Astrocyte (in vitro differentiated cells and primary cell): ENCODE measurements around the gene AIRE. TPM values are rescaled to one million over a fixed set of nuclear protein-coding genes. Genes with fewer than 3 reads are reported as not detected.
A peak's percentile ranks its signal among the peaks of the same experiment; 100 is the strongest.

ENCODE experiments used
- DNase-seq: peaks from one replicate; pipeline ENCODE4 v3.0.0-alpha.2; 2010; ENCODE audit warnings: low read depth
- FAIRE-seq: peaks from 2 replicates; lab custom pipeline; 2011; peaks lifted over from hg19 to GRCh38; lab: Jason Lieb, UNC
- H2AFZ ChIP-seq: 2 replicates; pipeline ENCODE4 v1.6.0; 2012; ENCODE audit warnings: low read depth, low read length, inconsistent platforms
- H3K27ac ChIP-seq: 2 replicates; pipeline ENCODE4 v1.5.1; 2011; ENCODE audit warnings: low read depth, low read length, inconsistent platforms
- H3K27me3 ChIP-seq: 2 replicates; pipeline ENCODE4 v1.6.0; 2011; ENCODE audit warnings: low read length, inconsistent platforms; ENCODE audit not compliant: insufficient read depth
- H3K36me3 ChIP-seq: 2 replicates; pipeline ENCODE4 v1.5.1; 2011; ENCODE audit warnings: low read length, inconsistent platforms; ENCODE audit not compliant: insufficient read depth
- H3K4me1 ChIP-seq: 2 replicates; pipeline ENCODE4 v1.5.1; 2011; ENCODE audit warnings: low read length, inconsistent platforms; ENCODE audit not compliant: insufficient read depth
- H3K4me2 ChIP-seq: 2 replicates; pipeline ENCODE4 v1.6.0; 2012; ENCODE audit warnings: low read length, inconsistent platforms
- H3K4me3 ChIP-seq: 2 replicates; pipeline ENCODE4 v1.5.1; 2011; ENCODE audit warnings: low read depth, mild to moderate bottlenecking, low read length, inconsistent platforms; ENCODE audit not compliant: insufficient read depth
- H3K79me2 ChIP-seq: 2 replicates; pipeline ENCODE4 v1.6.0; 2012; ENCODE audit warnings: mild to moderate bottlenecking, low read length, inconsistent platforms; ENCODE audit not compliant: insufficient read depth
- H3K9ac ChIP-seq: 2 replicates; pipeline ENCODE4 v1.6.0; 2012; ENCODE audit warnings: mild to moderate bottlenecking, low read length, inconsistent platforms
- H3K9me3 ChIP-seq: 2 replicates; pipeline ENCODE4 v1.5.1; 2012; ENCODE audit warnings: low read depth, mild to moderate bottlenecking, low read length, inconsistent platforms; ENCODE audit not compliant: insufficient read depth
- H4K20me1 ChIP-seq: 2 replicates; pipeline ENCODE4 v1.6.0; 2012; ENCODE audit warnings: low read length, inconsistent platforms; ENCODE audit not compliant: insufficient read depth
- H3K27ac Mint-ChIP-seq: one replicate; pipeline ENCODE4 v1.8.0; 2021; ENCODE audit warnings: mild to moderate bottlenecking, mixed read lengths; ENCODE audit not compliant: unreplicated experiment
- H3K27me3 Mint-ChIP-seq: one replicate; pipeline ENCODE4 v1.8.0; 2021; ENCODE audit warnings: low read depth, mixed read lengths; ENCODE audit not compliant: unreplicated experiment
- H3K36me3 Mint-ChIP-seq: one replicate; pipeline ENCODE4 v1.8.0; 2021; ENCODE audit warnings: low read depth, mixed read lengths; ENCODE audit not compliant: unreplicated experiment
- H3K4me1 Mint-ChIP-seq: one replicate; pipeline ENCODE4 v1.8.0; 2021; ENCODE audit warnings: low read depth, mixed read lengths; ENCODE audit not compliant: unreplicated experiment
- H3K4me3 Mint-ChIP-seq: one replicate; pipeline ENCODE4 v1.8.0; 2021; ENCODE audit warnings: mild to moderate bottlenecking, moderate library complexity, mixed read lengths; ENCODE audit not compliant: unreplicated experiment
- H3K9me3 Mint-ChIP-seq: one replicate; pipeline ENCODE4 v1.8.0; 2021; ENCODE audit warnings: mild to moderate bottlenecking, mixed read lengths; ENCODE audit not compliant: unreplicated experiment
- CTCF ChIP-seq: IDR thresholded peaks from 2 replicates; pipeline ENCODE4 v1.5.1; 2011; ENCODE audit warnings: low read depth, mild to moderate bottlenecking, inconsistent platforms, low read length, moderate library complexity; ENCODE audit not compliant: insufficient read depth
- EZH2 ChIP-seq: IDR thresholded peaks from 2 replicates; pipeline ENCODE4 v1.6.1; 2012; ENCODE audit warnings: mild to moderate bottlenecking, low read length, inconsistent platforms; ENCODE audit not compliant: insufficient read depth
- total RNA-seq: library from RNA; stranded (reverse); gene quantifications from 2 replicates; pipeline ENCODE4 v1.2.1, GENCODE V29; 2021

AIRE gene
- total RNA-seq, 1 donor from 2014 or later: 0.07 TPM

- Histone ChIP-seq H3K27me3 (no peaks in the 10 kb centered on the region), H3K4me2 (no peak overlapping the region), H3K9me3 (no peaks in the 10 kb centered on the region), H3K36me3 (no peaks in the 10 kb centered on the region), H3K27ac (no peak overlapping the region), H3K4me3 (no peak overlapping the region), H3K4me1 (no peaks in the 10 kb centered on the region), H3K9ac (no peak overlapping the region), H3K79me2 (no peaks in the 10 kb centered on the region), H2AFZ (no peak overlapping the region), H4K20me1 (peaks cover 4% of the 10 kb centered on the region)
- H3K9me3 Mint-ChIP-seq: no peaks in the 10 kb centered on the region
- peaks cover 2% of the 10 kb centered on the region for H3K27me3 Mint-ChIP-seq
- DNase-seq: no peak
- H3K4me3 Mint-ChIP-seq: no peak overlapping the region
- H3K36me3 Mint-ChIP-seq: peaks cover 2% of the 10 kb centered on the region
- peak overlapping the region; percentile 80 for H3K27ac Mint-ChIP-seq
- FAIRE-seq: no peak
- TF ChIP-seq EZH2 (no peak), CTCF (no peak)
- peaks cover 4% of the 10 kb centered on the region for H3K4me1 Mint-ChIP-seq
Observed at GRCh38 chr21:44331650-44332307, 46.1 kb downstream of the AIRE start.

- Histone ChIP-seq H2AFZ (no peak overlapping the region), H3K36me3 (no peaks in the 10 kb centered on the region), H3K4me3 (no peak overlapping the region), H3K79me2 (no peaks in the 10 kb centered on the region), H3K27me3 (no peaks in the 10 kb centered on the region), H3K4me1 (no peaks in the 10 kb centered on the region), H3K4me2 (no peak overlapping the region), H4K20me1 (peaks cover 4% of the 10 kb centered on the region), H3K9me3 (no peaks in the 10 kb centered on the region), H3K27ac (no peak overlapping the region), H3K9ac (no peak overlapping the region)
- H3K27ac Mint-ChIP-seq: no peak overlapping the region
- peaks cover 2% of the 10 kb centered on the region for H3K36me3 Mint-ChIP-seq
- no peak for FAIRE-seq
- H3K4me1 Mint-ChIP-seq: peaks cover 4% of the 10 kb centered on the region
- no peak for TF ChIP-seq CTCF
- no peak for TF ChIP-seq EZH2
- no peak for DNase-seq
- no peaks in the 10 kb centered on the region for H3K9me3 Mint-ChIP-seq
- H3K4me3 Mint-ChIP-seq: no peak overlapping the region
- H3K27me3 Mint-ChIP-seq: peaks cover 2% of the 10 kb centered on the region
Observed at GRCh38 chr21:44332383-44332782, 46.7 kb downstream of the AIRE start.

GRCh38 chr21:44332965-44333364 is 47.3 kb downstream of the AIRE start:
- Histone ChIP-seq H2AFZ (no peak overlapping the region), H3K27ac (no peak overlapping the region), H3K79me2 (no peaks in the 10 kb centered on the region), H3K9me3 (no peaks in the 10 kb centered on the region), H3K4me3 (no peak overlapping the region), H3K4me1 (peaks cover 1% of the 10 kb centered on the region), H3K36me3 (no peaks in the 10 kb centered on the region), H3K9ac (no peak overlapping the region), H3K4me2 (no peak overlapping the region), H3K27me3 (no peaks in the 10 kb centered on the region), H4K20me1 (peaks cover 4% of the 10 kb centered on the region)
- Mint-ChIP-seq H3K27me3 (peaks cover 2% of the 10 kb centered on the region), H3K4me3 (no peak overlapping the region), H3K9me3 (no peaks in the 10 kb centered on the region), H3K4me1 (peaks cover 5% of the 10 kb centered on the region), H3K27ac (no peak overlapping the region), H3K36me3 (peaks cover 2% of the 10 kb centered on the region)
- no peak for FAIRE-seq
- no peak for DNase-seq
- TF ChIP-seq CTCF (no peak), EZH2 (no peak)
